HT-29 (cell line): ENCODE measurements around the gene RERG. TPM values are rescaled to one million over a fixed set of nuclear protein-coding genes. Genes with fewer than 3 reads are reported as not detected.

Experiments used
- DNase-seq: peaks from one replicate; pipeline ENCODE4 v3.0.0-alpha.2; 2015; ENCODE audit warnings: low spot score
- total RNA-seq: library from RNA; depleted of rRNA; stranded (reverse); fragments of >200 nt; shearing (Covaris generic); gene quantifications from 2 replicates; pipeline ENCODE4 v1.2.3, GENCODE V29; 2014

The RERG gene
- total RNA-seq, 1 experiment from 2014 or later, result not detected

- no peak for DNase-seq
Measured at GRCh38 chr12:15218794-15219193, 2.4 kb downstream of the RERG start.

- no peak for DNase-seq
Measured at GRCh38 chr12:15216036-15216889, 5.0 kb downstream of the RERG start.

- DNase-seq, result no peak
Measured at GRCh38 chr12:15214851-15215601, 6.2 kb downstream of the RERG start.

- no peak for DNase-seq
Measured at GRCh38 chr12:15212930-15213329, 8.3 kb downstream of the RERG start.

GRCh38 chr12:15209782-15210181, 11.4 kb downstream of the RERG start:
- DNase-seq, result no peak

GRCh38 chr12:15208871-15209656, 12.2 kb downstream of the RERG start:
- DNase-seq, result no peak

- no peak for DNase-seq
Measured at GRCh38 chr12:15208140-15208539, 13.1 kb downstream of the RERG start.

GRCh38 chr12:15206831-15207389, 14.3 kb downstream of the RERG start:
- DNase-seq, result no peak

- DNase-seq, result no peak
Measured at GRCh38 chr12:15206338-15206737, 14.9 kb downstream of the RERG start.

GRCh38 chr12:15205341-15206010, 15.7 kb downstream of the RERG start:
- no peak for DNase-seq

- no peak for DNase-seq
Measured at GRCh38 chr12:15201456-15201855, 19.8 kb downstream of the RERG start.

GRCh38 chr12:15201056-15201455, 20.2 kb downstream of the RERG start:
- DNase-seq, result no peak

GRCh38 chr12:15200641-15201040, 20.6 kb downstream of the RERG start:
- DNase-seq, result no peak

GRCh38 chr12:15199930-15200329, 21.3 kb downstream of the RERG start:
- DNase-seq, result no peak

GRCh38 chr12:15196678-15197505, 24.3 kb downstream of the RERG start:
- no peak for DNase-seq

GRCh38 chr12:15196221-15196620, 25.0 kb downstream of the RERG start:
- DNase-seq, result no peak

- DNase-seq, result no peak
Measured at GRCh38 chr12:15194456-15195368, 26.5 kb downstream of the RERG start.

- DNase-seq, result no peak
Measured at GRCh38 chr12:15193946-15194345, 27.3 kb downstream of the RERG start.

- no peak for DNase-seq
Measured at GRCh38 chr12:15192720-15193119, 28.5 kb downstream of the RERG start.
